Panc1 (cell line): ENCODE results near the gene PCNT. TPM values are rescaled to one million over a fixed set of nuclear protein-coding genes. Genes with fewer than 3 reads are reported as not detected.

ENCODE experiments used
- ATAC-seq: fragments of 200-7000 bp; cut with Tn5 transposase; 2 replicates; pipeline ENCODE4 v1.9.1; 2020; ENCODE audit warnings: mild to moderate bottlenecking, moderate library complexity
- BruUV-seq: library from RNA; stranded (reverse); fragments of 400-500 nt; replicated peaks from 2 replicates; lab custom pipeline; 2021; lab: Mats Ljungman, UMichigan
- CTCF ChIA-PET: fragments of 300-600 bp; sonication (Branson Sonifier 250); formaldehyde crosslinking; loops from one replicate; lab custom pipeline; 2022; ENCODE audit warnings: antibody characterized with exemption; lab: Charles Lee
- POLR2A ChIA-PET: fragments of 300-600 bp; sonication (Branson Sonifier 250); formaldehyde crosslinking; loops from one replicate; lab custom pipeline; 2022; ENCODE audit warnings: antibody characterized with exemption; lab: Charles Lee
- DNase-seq: peaks from one replicate; pipeline ENCODE4 v3.0.0-alpha.2; 2010; ENCODE audit warnings: low read depth, low spot score
- H3K27ac ChIP-seq: 2 replicates; pipeline ENCODE4 v1.5.1; 2011; ENCODE audit warnings: mild to moderate bottlenecking, low read length, inconsistent platforms
- H3K27me3 ChIP-seq: fragments of 200-500 bp; sonication (Bioruptor generic); 2 replicates; pipeline ENCODE4 v1.6.0; 2014; ENCODE audit warnings: low read length, inconsistent platforms; ENCODE audit not compliant: control insufficient read depth, insufficient read depth
- H3K36me3 ChIP-seq: fragments of 200-500 bp; sonication (Bioruptor generic); 2 replicates; pipeline ENCODE4 v1.5.1; 2014; ENCODE audit warnings: inconsistent platforms, mild to moderate bottlenecking, low read length, moderate library complexity; ENCODE audit not compliant: control insufficient read depth, insufficient read depth
- H3K4me1 ChIP-seq: 2 replicates; pipeline ENCODE4 v1.5.1; 2011; ENCODE audit warnings: inconsistent platforms, mild to moderate bottlenecking, low read length, moderate library complexity; ENCODE audit not compliant: control insufficient read depth, insufficient read depth
- H3K4me3 ChIP-seq, 2 experiments: 2 replicates each; pipeline ENCODE4 v1.5.1; 2011 to 2012; ENCODE audit warnings: low read depth in 2 of 2, low read length in 2 of 2, mild to moderate bottlenecking in 2 of 2, inconsistent platforms in 1 of 2, moderate library complexity in 1 of 2
- H3K9me3 ChIP-seq: fragments of 200-500 bp; sonication (Bioruptor generic); 2 replicates; pipeline ENCODE4 v1.5.1; 2014; ENCODE audit warnings: low read depth, mild to moderate bottlenecking, inconsistent platforms, low read length, moderate library complexity; ENCODE audit not compliant: control insufficient read depth, insufficient read depth
- CTCF ChIP-seq: fragments of 450-650 bp; IDR thresholded peaks from 2 replicates; pipeline ENCODE4 v1.5.1; 2017; ENCODE audit warnings: mild to moderate bottlenecking
- POLR2AphosphoS5 ChIP-seq: IDR thresholded peaks from 2 replicates; pipeline ENCODE4 v1.6.1; 2012; ENCODE audit warnings: mild to moderate bottlenecking, low read depth, low read length, moderate library complexity
- SIN3A ChIP-seq: IDR thresholded peaks from 2 replicates; pipeline ENCODE4 v1.6.1; 2012; ENCODE audit warnings: low read depth, mild to moderate bottlenecking, low read length, moderate library complexity, borderline replicate concordance; ENCODE audit not compliant: insufficient read depth
- TCF7L2 ChIP-seq: IDR thresholded peaks from 2 replicates; pipeline ENCODE4 v1.6.1; 2011; ENCODE audit warnings: mild to moderate bottlenecking, low read depth, low read length, inconsistent platforms
- in situ Hi-C: cut with HindIII; loops from 2 replicates; pipeline ENCODE4 v1.10.0; 2016; ENCODE audit warnings: low sequenced_read_pairs, low pct_unique_long_range_greater_than_20kb
- intact Hi-C: fragments of 100-400 bp; cut with micrococcal nuclease; formaldehyde crosslinking; loops from one replicate; pipeline ENCODE4 v1.10.0; 2022; ENCODE audit not compliant: unreplicated experiment
- total RNA-seq: library from RNA; stranded (reverse); gene quantifications from one replicate; pipeline ENCODE4 v1.2.1, GENCODE V29; 2021; ENCODE audit not compliant: unreplicated experiment
- TF ChIP-seq, protein P1 (sequence below), 2 experiments: IDR thresholded peaks; 2 replicates each; pipeline ENCODE4 v1.6.1; 2011 to 2012; ENCODE audit warnings: low read depth in 2 of 2, control low read depth in 1 of 2, low read length in 1 of 2, mild to moderate bottlenecking in 1 of 2, moderate library complexity in 1 of 2; ENCODE audit not compliant: insufficient read depth in 1 of 2

The PCNT gene
- total RNA-seq, 1 experiment from 2014 or later, result 44.3 TPM

GRCh38 chr21:46369520-46370235 lies 45.7 kb downstream of the PCNT start:
- Histone ChIP-seq H3K27me3 (no peaks in the 10 kb centered on the region), H3K4me3 (no peak overlapping the region), H3K9me3 (no peaks in the 10 kb centered on the region), H3K27ac (no peak overlapping the region), H3K36me3 (no peaks in the 10 kb centered on the region), H3K4me1 (no peaks in the 10 kb centered on the region)
- BruUV-seq, result no TSS peak
- in situ Hi-C loops (no loop called here), intact Hi-C loops (no loop called here)
- no peak for ATAC-seq
- ChIA-PET POLR2A (no interaction called here), CTCF (interaction anchor here (0.6 kb wide), 1 partner anchor 54 kb away, joined by 4 read pairs; no protein-coding TSS in a partner anchor)
- no peak for DNase-seq
- no peak for TF ChIP-seq TCF7L2
- no peak for TF ChIP-seq POLR2AphosphoS5
- TF ChIP-seq, protein P1, sequence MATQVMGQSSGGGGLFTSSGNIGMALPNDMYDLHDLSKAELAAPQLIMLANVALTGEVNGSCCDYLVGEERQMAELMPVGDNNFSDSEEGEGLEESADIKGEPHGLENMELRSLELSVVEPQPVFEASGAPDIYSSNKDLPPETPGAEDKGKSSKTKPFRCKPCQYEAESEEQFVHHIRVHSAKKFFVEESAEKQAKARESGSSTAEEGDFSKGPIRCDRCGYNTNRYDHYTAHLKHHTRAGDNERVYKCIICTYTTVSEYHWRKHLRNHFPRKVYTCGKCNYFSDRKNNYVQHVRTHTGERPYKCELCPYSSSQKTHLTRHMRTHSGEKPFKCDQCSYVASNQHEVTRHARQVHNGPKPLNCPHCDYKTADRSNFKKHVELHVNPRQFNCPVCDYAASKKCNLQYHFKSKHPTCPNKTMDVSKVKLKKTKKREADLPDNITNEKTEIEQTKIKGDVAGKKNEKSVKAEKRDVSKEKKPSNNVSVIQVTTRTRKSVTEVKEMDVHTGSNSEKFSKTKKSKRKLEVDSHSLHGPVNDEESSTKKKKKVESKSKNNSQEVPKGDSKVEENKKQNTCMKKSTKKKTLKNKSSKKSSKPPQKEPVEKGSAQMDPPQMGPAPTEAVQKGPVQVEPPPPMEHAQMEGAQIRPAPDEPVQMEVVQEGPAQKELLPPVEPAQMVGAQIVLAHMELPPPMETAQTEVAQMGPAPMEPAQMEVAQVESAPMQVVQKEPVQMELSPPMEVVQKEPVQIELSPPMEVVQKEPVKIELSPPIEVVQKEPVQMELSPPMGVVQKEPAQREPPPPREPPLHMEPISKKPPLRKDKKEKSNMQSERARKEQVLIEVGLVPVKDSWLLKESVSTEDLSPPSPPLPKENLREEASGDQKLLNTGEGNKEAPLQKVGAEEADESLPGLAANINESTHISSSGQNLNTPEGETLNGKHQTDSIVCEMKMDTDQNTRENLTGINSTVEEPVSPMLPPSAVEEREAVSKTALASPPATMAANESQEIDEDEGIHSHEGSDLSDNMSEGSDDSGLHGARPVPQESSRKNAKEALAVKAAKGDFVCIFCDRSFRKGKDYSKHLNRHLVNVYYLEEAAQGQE (IDR thresholded peaks at IDR 0.05; ENCODE audit: insufficient read depth in 1 of 2, low read depth in 2 of 2, low read length in 1 of 2), result no peak
- no peak for TF ChIP-seq SIN3A
- TF ChIP-seq CTCF, result no peak

DNA sequence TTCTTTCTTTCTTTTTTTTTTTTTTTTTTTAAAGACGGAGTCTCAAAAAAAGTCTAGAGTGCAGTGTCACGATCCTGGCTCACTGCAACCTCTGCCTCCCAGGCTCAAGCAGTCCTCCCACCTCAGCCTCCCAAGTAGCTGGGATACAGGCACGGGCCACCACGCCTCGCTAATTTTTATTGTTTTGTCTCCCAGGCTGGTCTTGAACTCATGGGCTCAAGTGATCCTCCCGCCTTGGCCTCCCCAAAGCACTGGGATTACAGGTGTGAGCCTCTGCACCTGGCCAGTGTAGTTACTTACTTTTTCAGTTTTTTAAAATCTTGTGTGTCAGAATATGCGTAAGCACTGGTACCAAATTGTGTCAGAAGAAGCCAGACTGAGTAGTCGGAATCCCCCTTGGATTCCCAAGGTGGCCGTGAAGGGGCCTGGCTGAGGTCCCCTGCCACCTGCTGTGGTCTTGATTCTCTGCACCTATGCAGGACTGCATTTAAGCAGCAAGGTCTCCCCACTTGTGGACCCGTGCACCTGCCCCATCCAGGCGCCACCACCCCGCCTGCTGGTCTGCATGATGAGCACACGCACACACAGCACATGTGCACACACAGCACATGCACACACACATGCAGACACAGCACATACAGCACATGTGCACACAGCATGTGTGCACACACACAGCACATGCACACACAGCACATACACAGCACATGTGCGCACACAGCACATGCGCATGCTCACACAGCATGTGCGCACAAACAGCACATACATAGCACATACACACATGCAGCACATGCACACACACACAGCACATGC lies 47.5 kb downstream of the PCNT start:
- TF ChIP-seq TCF7L2 (no peak), POLR2AphosphoS5 (no peak), CTCF (no peak), SIN3A (no peak)
- TF ChIP-seq, protein P1 (IDR thresholded peaks at IDR 0.05; ENCODE audit: insufficient read depth in 1 of 2, low read depth in 2 of 2, low read length in 1 of 2), result no peak
- DNase-seq, result no peak
- BruUV-seq, result no TSS peak
- Histone ChIP-seq H3K27ac (no peak overlapping the region), H3K4me3 (no peak overlapping the region), H3K36me3 (no peaks in the 10 kb centered on the region), H3K9me3 (no peaks in the 10 kb centered on the region), H3K4me1 (no peaks in the 10 kb centered on the region), H3K27me3 (no peaks in the 10 kb centered on the region)
- in situ Hi-C loops, result no loop called here
- ChIA-PET CTCF (no interaction called here), POLR2A (no interaction called here)
- no peak for ATAC-seq
- intact Hi-C loops, result no loop called here
